HG02623 (cell line): ENCODE data around the gene TMEM201.

ENCODE experiments used
- ATAC-seq: cut with Tn5 transposase; IDR thresholded peaks from one replicate; pipeline ENCODE4 v1.9.1; 2021; ENCODE audit warnings: moderate library complexity; ENCODE audit not compliant: unreplicated experiment

Gene TMEM201

DNA sequence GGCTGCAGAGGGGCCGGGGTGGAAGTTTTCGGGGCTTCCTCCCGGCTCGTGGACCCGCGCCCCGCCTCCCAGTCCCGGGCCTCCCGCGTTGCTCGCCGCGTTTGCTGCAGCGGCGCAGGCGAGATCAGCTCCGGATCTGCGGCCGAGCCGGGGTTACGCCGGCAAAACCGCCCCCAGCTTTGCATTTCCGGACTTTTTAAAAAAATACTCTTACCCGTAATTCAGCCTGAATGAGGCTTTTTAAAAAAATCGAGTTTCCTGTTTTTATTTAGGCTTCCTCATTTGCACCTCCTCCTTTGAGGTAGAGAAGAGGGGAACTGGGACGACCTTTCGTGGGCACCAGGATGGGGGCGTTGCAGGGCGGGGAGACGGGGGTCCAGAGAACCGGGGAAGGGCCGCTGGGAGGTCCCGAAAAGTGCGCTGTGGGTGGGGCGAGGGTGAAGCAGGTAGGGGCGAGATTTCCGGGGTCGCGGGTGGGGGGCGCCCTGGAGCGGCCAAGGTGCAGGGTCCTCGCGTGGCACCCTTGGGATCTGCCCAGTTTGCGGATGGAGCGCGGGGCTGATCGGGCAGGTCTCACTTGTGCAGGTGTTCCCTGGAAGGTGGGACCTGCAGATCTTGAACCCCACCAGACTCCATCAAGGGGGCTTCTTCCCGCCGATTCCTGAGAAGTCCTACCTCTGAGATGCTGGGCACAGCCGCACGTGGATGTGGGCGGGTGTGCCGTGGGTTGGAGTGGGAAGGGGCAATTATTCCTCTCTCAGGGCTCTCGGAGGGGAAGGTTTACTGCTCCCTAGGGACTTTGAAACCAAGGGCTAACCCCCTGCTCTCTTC, 63.9 kb downstream of the TMEM201 start:
- ATAC-seq, result peak; percentile 32

GRCh38 chr1:9653210-9653490, 64.4 kb downstream of the TMEM201 start:
- ATAC-seq, result no peak

- no peak for ATAC-seq
Measured at GRCh38 chr1:9653491-9654050, 64.9 kb downstream of the TMEM201 start.

DNA sequence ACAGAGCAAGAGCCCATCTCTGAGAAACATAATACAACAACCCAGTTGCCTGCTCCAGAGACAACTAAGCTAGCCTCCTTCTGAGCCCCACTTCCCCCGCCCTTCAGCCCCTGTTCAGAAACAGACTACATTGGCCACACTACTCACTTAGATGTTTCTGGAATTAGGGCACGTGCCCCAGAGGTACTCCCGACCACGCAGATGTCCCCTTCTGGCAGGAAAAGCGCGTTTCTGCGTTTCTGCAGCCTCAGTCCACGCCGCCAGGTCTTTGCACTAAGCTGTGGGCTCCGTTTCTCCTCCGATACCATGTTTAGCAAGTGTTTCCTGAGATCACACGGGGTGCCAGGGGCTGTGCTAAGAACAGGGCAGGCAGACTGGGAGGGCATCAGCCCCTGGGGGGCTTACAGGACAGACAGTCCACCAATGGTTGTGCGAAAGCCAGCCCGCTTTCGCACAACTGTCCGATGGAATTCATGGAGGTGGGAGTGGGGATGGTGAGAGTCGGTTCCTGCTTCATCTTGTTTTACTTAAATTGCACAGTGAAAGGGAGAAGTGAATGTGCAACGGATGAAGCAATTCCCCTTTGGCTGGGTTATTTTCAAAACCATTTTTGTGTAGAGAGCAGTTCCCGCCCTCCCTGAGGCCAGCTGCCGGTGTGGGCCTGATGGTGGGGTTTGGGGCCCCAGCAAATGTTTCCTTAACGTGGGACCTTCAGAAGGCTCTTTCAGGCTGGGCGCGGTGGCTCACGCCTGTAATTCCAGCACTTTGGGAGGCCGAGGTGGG, 65.5 kb downstream of the TMEM201 start:
- no peak for ATAC-seq

- no peak for ATAC-seq
Measured at GRCh38 chr1:9654834-9655723, 66.4 kb downstream of the TMEM201 start.

DNA sequence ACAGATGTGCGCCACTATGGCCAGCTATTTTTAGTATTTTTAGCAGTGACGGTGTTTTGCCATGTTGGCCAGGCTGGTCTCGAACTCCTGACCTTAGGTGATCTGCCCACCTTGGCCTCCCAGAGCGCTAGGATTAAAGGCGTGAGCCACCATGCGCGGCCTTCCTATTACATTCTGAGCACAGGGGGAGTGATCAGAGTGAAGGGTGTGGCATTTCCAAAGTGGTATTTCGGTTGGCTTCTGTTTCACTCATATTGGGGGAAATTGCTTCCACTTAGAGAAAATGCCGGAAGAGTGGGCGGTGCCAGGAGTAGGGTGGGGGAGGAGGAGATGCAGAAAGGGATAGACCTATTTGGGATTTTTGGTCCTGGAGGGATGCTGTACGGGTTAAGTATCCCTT, 67.1 kb downstream of the TMEM201 start:
- no peak for ATAC-seq

GRCh38 chr1:9657521-9658032, 68.9 kb downstream of the TMEM201 start:
- ATAC-seq, result no peak

DNA sequence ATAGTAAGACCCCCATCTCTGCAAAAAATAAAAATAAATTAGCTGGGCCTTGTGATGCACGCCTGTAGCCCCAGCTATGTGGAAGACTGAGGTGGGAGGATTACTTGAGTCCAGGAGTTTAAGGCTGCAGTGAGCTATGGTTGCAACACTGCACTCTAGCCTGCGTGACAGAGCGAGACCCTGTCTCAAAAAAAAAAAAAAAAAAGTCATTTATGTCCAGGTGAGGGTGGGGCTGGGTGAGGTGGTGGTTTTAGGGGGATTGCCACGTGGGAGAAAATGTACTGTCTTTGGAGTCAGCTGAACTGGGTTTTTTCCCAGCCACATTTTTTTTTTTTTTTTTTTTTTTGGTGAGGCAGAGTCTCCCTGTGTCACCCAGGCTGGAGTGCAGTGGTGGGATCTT, 69.5 kb downstream of the TMEM201 start:
- ATAC-seq, result no peak

DNA sequence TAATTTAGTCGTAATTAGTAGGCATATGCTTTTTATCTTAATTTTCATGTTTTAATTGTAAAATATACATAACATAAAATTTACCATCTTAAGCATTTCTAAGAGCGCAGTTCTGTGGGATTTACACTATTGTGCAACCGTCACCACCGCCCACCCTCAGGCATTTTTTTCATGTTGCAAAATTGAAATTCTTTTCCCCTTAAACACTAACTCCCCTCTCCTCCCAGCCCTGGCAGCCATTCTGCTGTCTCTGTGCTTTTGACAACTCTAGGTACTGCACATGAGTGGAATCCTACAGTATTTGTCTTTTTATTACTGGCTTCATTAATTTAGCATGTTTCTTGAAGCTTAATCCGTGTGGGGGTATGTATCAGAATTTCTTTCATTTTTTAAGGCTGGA, 70.6 kb downstream of the TMEM201 start:
- no peak for ATAC-seq

DNA sequence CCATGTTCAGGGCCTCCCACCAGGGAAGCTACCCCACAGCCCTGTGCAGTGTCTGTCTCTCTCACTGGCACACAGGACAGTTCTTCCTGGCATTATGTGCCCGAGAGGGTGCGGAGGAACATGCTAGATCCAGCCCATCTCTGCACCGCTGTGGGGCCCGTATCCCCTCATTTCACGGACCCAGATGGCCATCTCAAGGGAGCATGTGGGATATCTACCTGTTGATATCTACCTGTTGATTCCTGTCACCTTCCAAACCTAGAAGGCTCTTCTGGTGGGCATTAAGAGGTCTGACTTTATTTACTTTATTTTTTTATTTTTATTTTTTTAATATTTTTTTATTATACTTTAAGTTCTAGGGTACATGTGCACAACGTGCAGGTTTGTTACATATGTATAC, 74.5 kb downstream of the TMEM201 start:
- ATAC-seq, result no peak
